Left forelimb (tissue), 1 donor: Measurements from ENCODE around the gene OGA.
A peak's percentile ranks its signal among the peaks of the same experiment; 100 is the strongest.

Source experiments
- DNase-seq: peaks from one replicate; pipeline ENCODE4 v3.0.0-alpha.2; 2018; ENCODE audit warnings: low spot score

Gene OGA

DNA sequence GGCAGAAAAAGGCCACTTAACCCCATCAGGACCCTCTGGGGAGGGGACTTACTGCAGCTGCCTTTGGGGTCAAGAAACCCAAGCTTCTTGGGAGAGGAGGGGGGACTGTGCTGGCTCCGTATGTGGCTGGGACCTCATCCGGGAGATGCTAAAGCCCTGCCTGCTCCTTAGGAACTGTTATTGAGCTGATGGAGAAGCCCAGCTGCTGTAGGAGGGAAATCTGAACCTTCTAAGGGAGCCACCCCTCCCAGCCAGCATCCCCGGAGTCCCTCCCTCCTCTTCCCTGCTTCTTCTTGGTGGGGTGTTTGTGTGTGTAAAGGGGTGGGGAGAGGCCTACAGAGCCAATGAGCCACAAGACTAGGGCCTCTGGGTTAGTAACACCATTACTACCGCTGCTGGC is 17.1 kb upstream of the OGA start:
- no peak for DNase-seq

- no peak for DNase-seq
These were observed 16.1 kb upstream of the OGA start for GRCh38 chr10:101834341-101834740.

- no peak for DNase-seq
These were observed 15.2 kb upstream of the OGA start for GRCh38 chr10:101833466-101833865.

DNA sequence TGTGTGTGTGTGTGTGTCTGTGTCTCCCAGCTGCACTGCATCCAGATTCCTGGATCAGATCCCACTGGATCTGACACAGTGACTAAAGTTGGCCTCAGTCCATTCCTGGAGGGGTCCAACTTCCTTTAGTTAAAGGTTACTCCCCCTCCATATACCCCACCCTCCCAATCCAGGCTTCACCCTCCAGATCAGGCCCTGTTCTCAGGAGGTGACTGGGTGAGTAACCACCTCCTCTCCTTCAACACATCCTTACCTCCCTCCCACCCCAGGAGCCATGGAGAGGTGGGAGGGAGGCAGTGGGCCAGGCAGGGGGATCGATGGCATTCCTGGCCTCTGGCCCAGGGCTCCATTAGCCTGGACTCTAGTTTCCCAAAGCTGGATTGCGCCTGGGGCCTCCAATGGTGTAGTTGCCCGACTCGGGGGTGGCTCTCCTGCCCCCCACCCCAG is 14.1 kb upstream of the OGA start:
- no peak for DNase-seq

DNA sequence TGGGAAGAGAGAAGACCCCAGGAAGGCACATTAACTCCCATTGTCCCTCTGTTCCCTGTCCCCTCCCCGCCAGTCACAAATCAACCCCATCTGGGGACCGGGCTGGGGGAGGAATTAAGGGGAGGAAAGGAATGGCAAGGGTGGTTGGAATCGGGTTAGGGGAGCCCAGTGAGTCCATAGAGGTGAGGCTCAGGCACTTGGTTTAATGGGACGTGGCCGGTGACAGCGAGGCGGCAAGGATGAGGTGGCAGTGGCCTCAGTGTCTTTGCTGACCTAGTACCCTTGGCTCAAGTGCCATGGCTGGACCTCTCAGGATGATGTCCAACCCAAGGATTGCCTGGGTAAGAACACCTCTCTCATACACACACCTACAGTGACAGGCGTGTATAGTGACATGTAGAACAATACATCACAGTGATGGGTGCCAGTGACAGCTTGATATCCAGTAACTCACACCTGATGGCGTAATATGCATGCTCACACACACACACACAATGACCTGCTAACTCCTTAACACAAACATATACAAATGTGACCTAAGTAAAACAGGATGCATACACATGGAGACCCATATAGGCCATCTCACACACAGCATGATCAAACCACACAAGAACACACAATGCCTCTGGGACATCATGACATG is 13.0 kb upstream of the OGA start:
- DNase-seq, result no peak

GRCh38 chr10:101830322-101831168 is 12.3 kb upstream of the OGA start:
- DNase-seq, result peak; percentile 94

- DNase-seq, result no peak
These were observed 11.5 kb upstream of the OGA start for GRCh38 chr10:101829561-101830315.

DNA sequence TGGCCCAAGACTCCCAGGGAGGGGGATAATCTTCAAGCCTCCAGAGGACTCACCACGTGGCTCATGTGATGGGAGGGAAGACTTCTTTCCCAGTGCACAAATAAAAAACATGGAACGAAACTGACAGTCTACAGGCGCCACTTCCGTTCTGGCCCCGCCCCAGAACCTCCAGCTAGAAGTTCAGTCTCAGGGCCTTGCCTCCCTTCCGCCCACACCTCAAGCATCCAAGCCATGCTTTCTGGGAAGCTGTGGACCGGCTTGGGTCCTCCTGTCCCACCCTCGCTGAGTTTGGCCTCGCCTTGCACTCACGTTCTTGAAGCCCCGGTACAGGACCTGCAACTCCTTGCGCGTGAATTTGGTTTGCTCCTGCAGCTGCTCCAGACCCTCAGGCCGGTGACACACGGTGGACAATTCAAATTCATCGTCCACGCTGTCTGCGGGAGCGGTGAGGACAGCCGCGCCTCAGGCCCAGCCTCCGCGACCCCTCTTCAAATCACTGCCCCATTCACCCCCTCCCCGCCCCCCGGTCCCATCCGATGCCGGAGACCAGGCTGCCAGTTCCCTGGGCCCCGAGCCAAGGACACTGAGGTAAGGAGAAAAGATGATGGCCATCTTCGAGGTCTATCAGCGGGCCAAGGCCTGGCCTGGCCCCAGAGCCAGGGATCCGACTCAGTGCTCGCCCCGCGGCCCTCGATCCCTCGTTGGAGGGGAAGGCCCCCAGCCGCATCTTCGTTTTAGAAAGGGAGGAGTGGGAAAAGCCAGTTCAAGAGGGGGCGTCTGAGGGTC is 10.7 kb upstream of the OGA start:
- DNase-seq, result no peak

- no peak for DNase-seq
These were observed 9.8 kb upstream of the OGA start for GRCh38 chr10:101827919-101828600.

GRCh38 chr10:101826852-101827434 is 8.7 kb upstream of the OGA start:
- DNase-seq, result no peak

- no peak for DNase-seq
These were observed 6.5 kb upstream of the OGA start for GRCh38 chr10:101824736-101825135.

DNA sequence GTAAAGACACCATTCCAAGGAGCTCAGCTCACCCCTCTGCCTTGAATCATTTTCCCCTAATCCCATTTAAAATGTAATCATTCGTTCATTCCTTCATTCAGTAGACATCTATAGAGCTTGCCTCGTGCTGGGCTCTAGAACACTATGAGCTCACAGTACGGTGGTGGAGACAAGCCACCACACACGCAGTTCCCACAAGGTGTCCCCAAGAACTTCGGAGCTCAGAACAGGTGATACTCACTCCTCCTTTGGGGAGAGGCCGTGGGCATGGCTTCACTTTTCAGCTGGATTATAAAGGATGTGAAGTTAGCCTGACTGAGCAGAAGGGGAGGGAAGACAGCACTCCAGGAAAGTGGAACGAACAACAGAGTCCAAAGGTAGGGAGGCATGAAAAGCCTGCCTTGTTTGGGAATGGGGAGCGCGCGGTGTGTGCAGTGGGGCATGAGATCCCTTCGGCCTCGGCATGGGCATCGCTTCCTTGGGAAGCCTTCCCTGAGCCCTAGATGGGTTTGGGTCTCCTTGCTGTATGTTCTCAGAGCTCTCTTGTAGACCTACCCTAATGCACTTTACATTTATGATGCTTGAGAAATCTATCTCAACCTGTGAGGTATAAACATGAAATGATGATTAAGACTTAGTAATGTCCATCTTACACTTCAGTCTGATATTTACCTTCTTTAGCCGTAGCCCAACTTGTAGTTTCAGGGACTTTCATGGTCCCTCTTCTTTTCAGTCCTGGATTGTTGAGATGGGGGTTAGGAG is 809 bp upstream of the OGA start:
- no peak for DNase-seq

DNA sequence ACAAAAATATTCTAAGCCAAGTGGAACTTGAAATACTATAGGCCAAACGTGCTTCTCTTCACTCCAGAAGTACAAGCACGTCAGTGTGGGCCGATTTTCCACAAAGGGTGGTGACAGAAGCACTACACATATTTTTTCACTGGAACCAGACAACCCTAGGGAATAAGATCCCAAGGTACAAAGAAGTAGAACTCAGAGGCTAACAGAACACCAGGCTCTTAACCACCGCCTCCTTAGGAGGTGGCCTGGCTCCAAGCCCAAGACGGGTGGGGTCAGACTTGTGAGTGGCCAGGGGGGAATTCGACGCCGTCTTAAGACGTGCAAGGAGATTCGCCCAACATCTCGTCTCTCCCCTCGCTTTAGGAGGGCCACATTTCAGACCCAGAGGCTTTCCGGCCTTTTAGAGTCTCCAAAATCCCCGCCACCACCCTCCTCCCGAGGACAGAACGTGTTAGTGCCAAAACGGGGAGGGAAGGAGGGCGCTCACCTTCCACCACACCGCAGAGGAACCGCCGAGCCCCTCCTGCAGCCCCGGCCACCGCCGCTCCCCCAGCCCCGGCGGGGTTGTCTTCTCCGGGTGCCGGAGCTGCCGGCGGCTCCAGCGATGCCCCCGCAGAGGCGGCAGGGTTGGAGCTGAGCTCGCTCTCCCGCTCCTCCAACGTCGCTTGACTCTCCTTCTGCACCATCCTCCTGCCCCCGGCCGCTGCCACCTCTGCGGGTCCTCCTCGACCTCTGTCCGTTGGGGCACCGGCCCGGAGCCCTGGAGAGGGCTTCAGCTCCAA is 716 bp downstream of the OGA start:
- DNase-seq, result peak; percentile 88

DNA sequence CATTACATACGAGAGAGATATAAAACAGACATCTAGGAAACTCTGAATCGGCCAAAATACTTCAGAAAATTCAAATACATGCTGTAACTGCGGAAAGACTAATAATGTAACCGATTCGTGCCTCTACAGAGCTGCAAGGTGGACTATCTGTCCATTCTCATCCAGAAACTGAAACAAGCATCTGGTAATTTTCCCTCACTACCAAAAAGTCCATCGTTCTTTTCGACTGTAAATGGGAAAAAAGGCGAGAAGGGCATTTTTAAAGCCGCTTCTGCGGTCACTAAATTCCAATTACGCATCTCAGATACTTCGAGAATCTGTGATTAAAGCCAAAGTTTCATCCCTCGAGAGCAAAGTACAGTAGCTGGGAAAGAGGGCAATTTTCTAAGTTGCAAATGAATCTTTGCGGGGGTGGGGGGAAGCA is 1.3 kb downstream of the OGA start:
- DNase-seq, result no peak

- no peak for DNase-seq
These were observed 1.9 kb downstream of the OGA start for GRCh38 chr10:101816376-101816775.

- no peak for DNase-seq
These were observed 3.7 kb downstream of the OGA start for GRCh38 chr10:101814466-101815071.

GRCh38 chr10:101812606-101813005 is 5.6 kb downstream of the OGA start:
- DNase-seq, result no peak

DNA sequence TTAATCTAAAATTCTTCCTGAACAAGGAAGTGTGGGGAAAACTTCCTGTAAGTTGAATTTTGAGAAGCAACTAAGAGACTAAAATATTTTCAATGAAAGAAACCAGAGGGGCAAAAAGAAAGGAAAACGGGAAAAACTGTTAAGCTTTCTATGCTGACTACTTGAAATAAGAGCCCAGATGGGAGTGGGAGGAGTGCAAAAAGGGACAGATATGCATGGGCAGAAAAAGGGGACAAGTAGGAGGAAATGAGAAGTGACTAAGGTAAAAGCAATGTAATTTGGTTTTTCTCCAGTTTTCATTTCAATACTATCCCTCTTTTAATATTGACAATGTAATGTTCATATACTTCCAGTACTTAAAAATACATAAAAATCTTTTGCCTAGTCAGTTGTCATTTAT is 11.1 kb downstream of the OGA start:
- DNase-seq, result no peak

- no peak for DNase-seq
These were observed 14.7 kb downstream of the OGA start for GRCh38 chr10:101803511-101803910.
